Measurements from ENCODE around the gene DBNDD1. TPM values are rescaled to one million over a fixed set of nuclear protein-coding genes. Genes with fewer than 3 reads are reported as not detected.

The DBNDD1 gene
- total and polyA plus RNA-seq, 10 of the 15 experiments (the other 5 are each of a cell fraction or from before 2014, with no cell fraction given) = 0.06 to 4.6 (median 0.55) TPM

DNA sequence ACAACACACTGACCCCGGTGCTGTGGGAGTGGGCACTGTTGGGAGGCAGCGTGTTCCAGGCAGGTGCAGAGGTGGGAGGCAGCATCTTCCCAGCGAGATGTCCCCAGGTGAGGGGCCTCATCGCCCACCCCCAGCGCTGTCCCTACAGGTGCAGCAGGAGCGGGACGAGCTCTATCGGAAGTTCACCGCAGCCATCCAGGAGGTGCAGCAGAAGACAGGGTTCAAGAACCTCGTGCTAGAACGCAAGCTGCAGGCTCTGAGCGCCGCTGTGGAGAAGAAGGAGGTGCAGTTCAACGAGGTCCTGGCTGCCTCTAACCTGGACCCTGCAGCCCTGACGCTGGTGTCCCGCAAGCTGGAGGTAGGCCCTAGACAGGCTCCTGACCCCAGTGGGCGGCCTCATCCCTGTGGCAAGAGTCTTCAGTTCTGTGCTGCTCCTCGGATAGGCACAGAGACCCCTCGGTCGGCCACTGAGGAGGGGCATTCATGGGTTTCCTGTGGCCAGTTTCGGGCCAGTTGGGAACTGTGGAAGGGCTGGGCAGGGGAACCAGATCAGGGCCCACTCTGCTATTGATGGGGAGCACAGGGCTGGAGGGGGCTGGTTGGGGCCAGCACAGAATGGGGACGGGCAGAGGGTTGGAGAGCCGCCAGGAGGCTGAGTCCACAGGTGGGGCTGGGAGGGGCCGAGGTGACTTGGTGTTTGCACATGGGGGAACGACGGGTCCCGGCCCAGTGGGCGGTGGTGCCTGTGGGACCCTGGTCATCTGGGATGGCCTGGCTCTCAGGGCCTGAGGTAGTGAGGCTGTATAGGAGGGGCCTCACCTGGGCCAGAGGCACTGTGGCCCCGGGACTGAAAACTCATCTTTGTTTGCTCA lies 21.1 kb upstream of the DBNDD1 start (continued):
- TF ChIP-seq EED (IDR thresholded peaks at IDR 0.05; ENCODE audit: low read depth) (no peak), NRF1 (conservative IDR thresholded peaks at IDR 0.05; ENCODE audit: low read depth, low read length) (no peak), FOXK2 (IDR thresholded peaks at IDR 0.05) (no peak), MXI1 (IDR thresholded peaks at IDR 0.05; ENCODE audit: low read depth, low read length) (no peak)

DNA sequence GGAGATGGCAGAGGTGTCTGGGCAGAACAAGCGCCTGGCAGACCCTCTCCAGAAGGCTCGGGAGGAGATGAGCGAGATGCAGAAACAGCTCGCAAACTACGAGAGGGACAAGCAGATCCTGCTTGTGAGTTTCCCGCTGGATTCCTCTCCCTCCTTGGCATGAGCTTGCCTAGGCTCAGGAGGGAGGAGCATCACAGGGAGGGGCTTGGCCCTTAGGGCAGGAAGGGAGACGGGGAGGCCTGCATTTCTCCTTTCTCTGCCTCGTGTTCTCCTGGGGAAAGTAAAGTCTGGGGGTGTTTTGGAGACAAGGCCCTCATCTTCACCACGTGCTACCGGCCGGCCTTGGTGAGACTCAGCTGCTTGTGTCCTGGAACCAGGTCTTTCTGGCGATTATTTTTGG lies 18.0 kb upstream of the DBNDD1 start:
- Histone ChIP-seq H3K4me3 (no peak overlapping the region), H4K20me1 (ENCODE audit: control insufficient read depth, insufficient read depth) (no peaks in the 10 kb centered on the region), H3K27ac (ENCODE audit: control insufficient read depth, insufficient read depth) (no peak overlapping the region), H3K27me3 (replicated peaks in 1 of 2; ENCODE audit: control insufficient read depth in 2 of 2, insufficient read depth in 2 of 2, low read length in 1 of 2) (no peaks in the 10 kb centered on the region), H3K36me3 (ENCODE audit: control insufficient read depth in 2 of 2, insufficient read depth in 2 of 2, low read length in 1 of 2) (no peaks in the 10 kb centered on the region), H3K9me3 (replicated peaks; ENCODE audit: control insufficient read depth, insufficient read depth, low read length) (no peaks in the 10 kb centered on the region), H3K79me2 (ENCODE audit: control insufficient read depth, insufficient read depth, low read length) (no peaks in the 10 kb centered on the region), H3K9ac (ENCODE audit: control insufficient read depth, insufficient read depth, low read length) (no peak overlapping the region), H3K4me1 (ENCODE audit: control insufficient read depth, insufficient read depth, low read length) (no peaks in the 10 kb centered on the region), H2AFZ (ENCODE audit: control insufficient read depth, low read depth, low read length) (no peak overlapping the region), H3K4me2 (ENCODE audit: control insufficient read depth, insufficient read depth) (no peak overlapping the region)
- TF ChIP-seq MYB (IDR thresholded peaks at IDR 0.05; ENCODE audit: borderline replicate concordance, low read depth, low read length) (no peak), RAD51 (IDR thresholded peaks at IDR 0.05) (no peak), CHD2 (IDR thresholded peaks at IDR 0.05; ENCODE audit: borderline replicate concordance, low read depth, low read length) (no peak), BRCA1 (IDR thresholded peaks at IDR 0.05; ENCODE audit: low read depth, low read length) (no peak), ZBTB33 (IDR thresholded peaks at IDR 0.05) (no peak), ESRRA (IDR thresholded peaks at IDR 0.05; ENCODE audit: low read length) (no peak), RFX5 (IDR thresholded peaks at IDR 0.05; ENCODE audit: low read depth, low read length) (no peak), BCL11A (IDR thresholded peaks at IDR 0.05; ENCODE audit: low read depth, low read length) (no peak), SREBF2 (IDR thresholded peaks at IDR 0.05; ENCODE audit: low read length) (no peak), KLF5 (IDR thresholded peaks at IDR 0.05; ENCODE audit: partially characterized antibody) (no peak), CBX3 (IDR thresholded peaks at IDR 0.05; ENCODE audit: borderline replicate concordance, low read depth) (no peak)
- TF ChIP-seq, protein P1, sequence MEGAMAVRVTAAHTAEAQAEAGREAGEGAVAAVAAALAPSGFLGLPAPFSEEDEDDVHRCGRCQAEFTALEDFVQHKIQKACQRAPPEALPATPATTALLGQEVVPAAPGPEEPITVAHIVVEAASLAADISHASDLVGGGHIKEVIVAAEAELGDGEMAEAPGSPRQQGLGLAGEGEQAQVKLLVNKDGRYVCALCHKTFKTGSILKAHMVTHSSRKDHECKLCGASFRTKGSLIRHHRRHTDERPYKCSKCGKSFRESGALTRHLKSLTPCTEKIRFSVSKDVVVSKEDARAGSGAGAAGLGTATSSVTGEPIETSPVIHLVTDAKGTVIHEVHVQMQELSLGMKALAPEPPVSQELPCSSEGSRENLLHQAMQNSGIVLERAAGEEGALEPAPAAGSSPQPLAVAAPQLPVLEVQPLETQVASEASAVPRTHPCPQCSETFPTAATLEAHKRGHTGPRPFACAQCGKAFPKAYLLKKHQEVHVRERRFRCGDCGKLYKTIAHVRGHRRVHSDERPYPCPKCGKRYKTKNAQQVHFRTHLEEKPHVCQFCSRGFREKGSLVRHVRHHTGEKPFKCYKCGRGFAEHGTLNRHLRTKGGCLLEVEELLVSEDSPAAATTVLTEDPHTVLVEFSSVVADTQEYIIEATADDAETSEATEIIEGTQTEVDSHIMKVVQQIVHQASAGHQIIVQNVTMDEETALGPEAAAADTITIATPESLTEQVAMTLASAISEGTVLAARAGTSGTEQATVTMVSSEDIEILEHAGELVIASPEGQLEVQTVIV (IDR thresholded peaks at IDR 0.05; ENCODE audit: borderline replicate concordance, partially characterized antibody) = no peak
- RAD21 ChIA-PET (ENCODE audit: unreplicated experiment) = no interaction called here
- intact Hi-C loops (cut with micrococcal nuclease; ENCODE audit: unreplicated experiment) = no loop called here
- ATAC-seq = no peak
- no TSS peak for BruUV-seq (replicated peaks)
- DNase-seq (ENCODE audit: low read depth, low spot score) = no peak
- no peak for FAIRE-seq
- WGBS (ENCODE audit: insufficient coverage, insufficient replicate concordance, low lambda C conversion rate, missing lambda C conversion rate) = 54% methylated on average over 12 of the region's 12 CpGs
- in situ Hi-C loops (cut with MboI) = no loop called here
- POLR2A ChIA-PET = no interaction called here
- SMC1A ChIA-PET (ENCODE audit: uncharacterized antibody, unreplicated experiment) = no interaction called here
- CTCF ChIA-PET = no interaction called here
